Lower lobe of right lung (tissue), 2 donors: ENCODE results near the gene GLIPR2. TPM values are rescaled to one million over a fixed set of nuclear protein-coding genes. Genes with fewer than 3 reads are reported as not detected.
"Not testable (repeated sequence)": the region's sequence is repeated elsewhere in the genome, so short reads cannot be mapped to it uniquely, and the experiment has no call there.

Experiments
- ATAC-seq, 2 donors: fragments of 200-7000 bp; cut with Tn5 transposase; one replicate each; pipeline ENCODE4 v1.9.1; 2020 to 2022; ENCODE audit warnings: mild to moderate bottlenecking in 2 of 2, moderate library complexity in 2 of 2
- DNase-seq: peaks from one replicate; pipeline ENCODE4 v3.0.0-alpha.2; 2020
- H3K27ac ChIP-seq: fragments of 200-600 bp; one replicate; pipeline ENCODE4 v1.8.0; 2022
- H3K27me3 ChIP-seq: fragments of 200-600 bp; one replicate; pipeline ENCODE4 v1.8.0; 2022; ENCODE audit warnings: low read depth
- H3K36me3 ChIP-seq: fragments of 200-600 bp; one replicate; pipeline ENCODE4 v1.8.0; 2022; ENCODE audit warnings: mild to moderate bottlenecking
- H3K4me1 ChIP-seq: fragments of 200-600 bp; one replicate; pipeline ENCODE4 v1.8.0; 2022
- H3K4me3 ChIP-seq: fragments of 200-600 bp; one replicate; pipeline ENCODE4 v1.8.0; 2022; ENCODE audit warnings: mild to moderate bottlenecking
- H3K9me3 ChIP-seq: fragments of 200-600 bp; one replicate; pipeline ENCODE4 v1.8.0; 2022
- CTCF ChIP-seq: fragments of 200-600 bp; IDR thresholded peaks from one replicate; pipeline ENCODE4 v1.8.0; 2022; ENCODE audit warnings: antibody characterized with exemption, mild to moderate bottlenecking
- intact Hi-C: fragments of 100-400 bp; cut with DNase I; formaldehyde crosslinking; loops from one replicate; pipeline ENCODE4 v1.11.0; 2022
- total RNA-seq: library from RNA; stranded (reverse); fragmentation: NEBNext Ultra II Directional; extraction: Animal tissue kit (Norgen Biotek cat#: 25700); gene quantifications from one replicate; pipeline ENCODE4 v1.2.1, GENCODE V29; 2021
- donor health status: DM: no; HTN: yes; CAD: no; lungs with severe emphysema.

GLIPR2 gene
- total RNA-seq, 1 donor from 2014 or later = 108 TPM

- peak overlapping the region; percentile 65 for H3K27ac ChIP-seq
- intact Hi-C loops = no loop called here
- no peaks in the 10 kb centered on the region for H3K27me3 ChIP-seq
- H3K36me3 ChIP-seq = peaks cover 5% of the 10 kb centered on the region
- no peak for DNase-seq
- H3K9me3 ChIP-seq = no peaks in the 10 kb centered on the region
- no peak for TF ChIP-seq CTCF
- peak; percentile 8 to 11 for ATAC-seq
- H3K4me3 ChIP-seq = no peak overlapping the region
- peaks cover 46% of the 10 kb centered on the region for H3K4me1 ChIP-seq
Observed at GRCh38 chr9:36158122-36158521, 21.6 kb downstream of the GLIPR2 start.

GRCh38 chr9:36158917-36159316 lies 22.4 kb downstream of the GLIPR2 start:
- Histone ChIP-seq H3K36me3 (peaks cover 5% of the 10 kb centered on the region), H3K27ac (peak overlapping the region; percentile 65), H3K4me1 (peaks cover 47% of the 10 kb centered on the region), H3K9me3 (no peaks in the 10 kb centered on the region), H3K27me3 (no peaks in the 10 kb centered on the region), H3K4me3 (no peak overlapping the region)
- TF ChIP-seq CTCF = no peak
- intact Hi-C loops = no loop called here
- ATAC-seq (no peak), DNase-seq (no peak)

GRCh38 chr9:36159509-36159908 lies 23.0 kb downstream of the GLIPR2 start:
- H3K36me3 ChIP-seq, intact Hi-C loops: not testable (repeated sequence)

GRCh38 chr9:36160126-36160525 lies 23.6 kb downstream of the GLIPR2 start:
- intact Hi-C loops, H3K4me3 ChIP-seq, DNase-seq, H3K27ac ChIP-seq, H3K27me3 ChIP-seq, H3K36me3 ChIP-seq, H3K9me3 ChIP-seq, ATAC-seq: not testable (repeated sequence)
- H3K4me1 ChIP-seq = peaks cover 35% of the 10 kb centered on the region

More at GRCh38 chr9:36159509-36159908, 23.0 kb downstream of the GLIPR2 start:
- H3K27me3 ChIP-seq, DNase-seq, ATAC-seq, H3K9me3 ChIP-seq, H3K4me3 ChIP-seq: not testable (repeated sequence)
- Histone ChIP-seq H3K4me1 (peaks cover 41% of the 10 kb centered on the region), H3K27ac (peak overlapping the region; percentile 65)

- Histone ChIP-seq H3K9me3 (no peaks in the 10 kb centered on the region), H3K27ac (no peak overlapping the region), H3K27me3 (no peaks in the 10 kb centered on the region), H3K36me3 (peaks cover 5% of the 10 kb centered on the region), H3K4me1 (peaks cover 31% of the 10 kb centered on the region), H3K4me3 (no peak overlapping the region)
- no peak for TF ChIP-seq CTCF
- no peak for DNase-seq
- ATAC-seq = no peak
- intact Hi-C loops = no loop called here
Observed at GRCh38 chr9:36161187-36161586, 24.7 kb downstream of the GLIPR2 start.

GRCh38 chr9:36162211-36162738 lies 25.7 kb downstream of the GLIPR2 start:
- Histone ChIP-seq H3K27me3 (no peaks in the 10 kb centered on the region), H3K4me3 (no peak overlapping the region), H3K4me1 (peaks cover 38% of the 10 kb centered on the region), H3K36me3 (no peaks in the 10 kb centered on the region), H3K9me3 (no peaks in the 10 kb centered on the region), H3K27ac (no peak overlapping the region)
- intact Hi-C loops = no loop called here
- DNase-seq (no peak), ATAC-seq (no peak)
- TF ChIP-seq CTCF = no peak
